ENCODE data around the gene AREL1. TPM values are rescaled to one million over a fixed set of nuclear protein-coding genes. Genes with fewer than 3 reads are reported as not detected.

Gene AREL1
- total RNA-seq, 2 donors from 2014 or later: 14.8 to 51.2 TPM

DNA sequence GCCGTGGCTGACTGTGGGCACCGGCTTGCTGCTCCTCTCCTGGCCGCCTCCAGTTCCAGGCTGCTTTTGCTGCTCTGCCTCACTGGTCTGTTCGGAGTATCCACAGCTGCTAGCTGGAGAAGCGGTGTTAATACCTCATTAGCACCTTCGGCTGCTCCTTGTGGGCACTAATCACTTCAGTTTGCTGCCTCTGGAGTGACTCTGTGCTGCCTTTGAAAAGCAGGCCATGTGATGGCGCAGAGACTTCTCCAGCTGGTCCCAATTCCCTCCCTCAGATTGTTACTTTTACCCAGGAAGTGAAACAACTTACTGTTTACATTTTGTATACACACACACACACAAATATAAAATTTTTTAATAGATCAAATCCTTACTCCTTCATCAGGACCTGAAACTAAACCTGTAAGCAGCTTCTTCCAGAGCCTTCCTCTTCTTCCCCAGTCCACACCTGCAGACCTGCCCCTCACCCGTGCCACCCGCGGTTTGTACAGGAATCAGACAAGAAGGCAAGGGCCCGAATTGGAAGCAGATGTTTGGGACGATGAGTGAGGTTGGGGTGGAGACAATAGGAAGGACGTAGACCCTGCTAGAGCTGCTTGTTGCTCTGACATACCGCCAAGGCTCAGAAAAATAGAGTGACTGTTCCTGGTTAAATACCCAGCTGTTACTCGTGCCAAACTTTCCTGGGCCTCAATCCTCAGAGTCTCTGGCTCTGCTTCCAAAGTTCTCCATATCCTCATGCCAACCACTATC is 59.3 kb downstream of the AREL1 start:
- H3K27ac ChIP-seq: no peak overlapping the region
- no peaks in the 10 kb centered on the region for H3K27me3 ChIP-seq (replicated peaks; ENCODE audit: insufficient read depth)
- H3K36me3 ChIP-seq: no peaks in the 10 kb centered on the region
- WGBS: 72% methylated on average over 15 of the region's 15 CpGs
- DNase-seq (ENCODE audit: low spot score): no peak
- H3K9me3 ChIP-seq: no peaks in the 10 kb centered on the region
- no peak overlapping the region for H3K4me3 ChIP-seq
- TF ChIP-seq, protein P1, sequence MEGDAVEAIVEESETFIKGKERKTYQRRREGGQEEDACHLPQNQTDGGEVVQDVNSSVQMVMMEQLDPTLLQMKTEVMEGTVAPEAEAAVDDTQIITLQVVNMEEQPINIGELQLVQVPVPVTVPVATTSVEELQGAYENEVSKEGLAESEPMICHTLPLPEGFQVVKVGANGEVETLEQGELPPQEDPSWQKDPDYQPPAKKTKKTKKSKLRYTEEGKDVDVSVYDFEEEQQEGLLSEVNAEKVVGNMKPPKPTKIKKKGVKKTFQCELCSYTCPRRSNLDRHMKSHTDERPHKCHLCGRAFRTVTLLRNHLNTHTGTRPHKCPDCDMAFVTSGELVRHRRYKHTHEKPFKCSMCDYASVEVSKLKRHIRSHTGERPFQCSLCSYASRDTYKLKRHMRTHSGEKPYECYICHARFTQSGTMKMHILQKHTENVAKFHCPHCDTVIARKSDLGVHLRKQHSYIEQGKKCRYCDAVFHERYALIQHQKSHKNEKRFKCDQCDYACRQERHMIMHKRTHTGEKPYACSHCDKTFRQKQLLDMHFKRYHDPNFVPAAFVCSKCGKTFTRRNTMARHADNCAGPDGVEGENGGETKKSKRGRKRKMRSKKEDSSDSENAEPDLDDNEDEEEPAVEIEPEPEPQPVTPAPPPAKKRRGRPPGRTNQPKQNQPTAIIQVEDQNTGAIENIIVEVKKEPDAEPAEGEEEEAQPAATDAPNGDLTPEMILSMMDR (IDR thresholded peaks at IDR 0.05): no peak
- TF ChIP-seq POLR2A (IDR thresholded peaks at IDR 0.05) (no peak), POLR2AphosphoS5 (IDR thresholded peaks at IDR 0.05) (no peak)
- intact Hi-C loops (cut with DNase I): no loop called here
- no peaks in the 10 kb centered on the region for H3K4me1 ChIP-seq (replicated peaks)

DNA sequence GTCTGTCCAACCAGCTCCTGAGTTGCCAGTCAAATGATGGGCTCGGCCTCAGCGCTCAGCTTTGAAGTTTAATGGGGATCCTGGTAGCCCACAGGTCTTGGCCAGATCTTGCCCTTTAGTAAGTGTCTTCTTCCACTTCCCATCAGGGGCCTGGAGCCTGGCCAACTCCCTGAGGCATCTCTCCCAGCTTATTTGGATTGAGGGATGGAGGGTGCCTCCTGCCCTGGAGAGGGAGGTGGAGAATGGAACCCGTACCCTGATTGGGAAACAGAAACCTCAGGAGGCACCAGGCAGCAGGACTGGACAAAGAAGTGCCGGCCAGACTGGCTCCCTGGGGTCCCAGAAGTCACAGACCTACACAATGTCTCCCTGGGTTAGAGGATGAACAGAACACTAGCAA is 60.3 kb downstream of the AREL1 start:
- TF ChIP-seq POLR2A (IDR thresholded peaks at IDR 0.05): no peak
- TF ChIP-seq, protein P1 (IDR thresholded peaks at IDR 0.05): no peak
- Histone ChIP-seq H3K27ac (no peak overlapping the region), H3K27me3 (replicated peaks; ENCODE audit: insufficient read depth) (no peaks in the 10 kb centered on the region), H3K4me1 (replicated peaks) (no peaks in the 10 kb centered on the region), H3K36me3 (no peaks in the 10 kb centered on the region), H3K4me3 (no peak overlapping the region), H3K9me3 (no peaks in the 10 kb centered on the region)
- intact Hi-C loops (cut with DNase I): no loop called here
- DNase-seq (ENCODE audit: low spot score): no peak
- WGBS: 32% methylated on average over 4 of the region's 4 CpGs

DNA sequence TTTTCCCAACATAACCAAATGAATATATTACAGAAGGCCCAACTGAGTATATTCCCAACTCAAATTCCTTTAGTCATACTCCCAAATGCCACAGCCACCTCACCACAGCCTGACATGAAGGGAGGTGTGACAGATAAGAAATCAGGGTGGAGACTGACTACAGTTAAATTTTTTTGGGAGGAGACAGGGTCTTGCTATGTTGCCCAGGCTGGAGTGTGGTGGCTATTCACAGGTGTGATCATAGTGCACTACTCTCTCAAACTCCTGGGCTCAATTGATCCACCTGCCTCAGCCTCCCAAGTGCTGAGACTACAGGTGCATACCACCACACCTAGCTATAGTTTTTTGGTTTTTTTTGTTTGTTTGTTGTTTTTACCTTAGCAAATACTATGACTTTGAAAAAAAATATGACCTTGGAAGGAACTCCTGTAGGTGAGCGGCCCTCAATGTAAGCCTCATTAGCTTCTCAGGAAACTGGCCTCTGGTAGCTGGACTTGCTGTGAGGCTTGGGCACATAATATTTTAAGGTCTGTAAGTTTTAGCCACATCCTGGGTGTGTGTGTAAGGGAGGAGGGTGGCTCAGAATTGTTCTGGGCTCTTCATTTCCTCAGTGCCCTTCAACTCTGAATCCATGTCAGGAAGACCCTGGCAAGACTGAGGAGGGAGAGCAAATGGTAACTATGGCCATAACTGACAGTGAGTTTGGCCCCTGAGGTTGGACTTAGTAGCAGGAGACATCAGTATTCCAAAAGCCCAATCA is 61.8 kb downstream of the AREL1 start:
- WGBS: 87% methylated on average over 1 of the region's 1 CpG
- no peak overlapping the region for H3K27ac ChIP-seq
- no peak for DNase-seq (ENCODE audit: low spot score)
- intact Hi-C loops (cut with DNase I): no loop called here
- no peak for TF ChIP-seq POLR2AphosphoS5 (IDR thresholded peaks at IDR 0.05)
- TF ChIP-seq, protein P1 (IDR thresholded peaks at IDR 0.05): no peak
- no peak for TF ChIP-seq POLR2A (IDR thresholded peaks at IDR 0.05)
- H3K4me1 ChIP-seq (replicated peaks): no peaks in the 10 kb centered on the region
- H3K9me3 ChIP-seq: no peaks in the 10 kb centered on the region
- H3K4me3 ChIP-seq: no peak overlapping the region
- H3K36me3 ChIP-seq: no peaks in the 10 kb centered on the region
- no peaks in the 10 kb centered on the region for H3K27me3 ChIP-seq (replicated peaks; ENCODE audit: insufficient read depth)

DNA sequence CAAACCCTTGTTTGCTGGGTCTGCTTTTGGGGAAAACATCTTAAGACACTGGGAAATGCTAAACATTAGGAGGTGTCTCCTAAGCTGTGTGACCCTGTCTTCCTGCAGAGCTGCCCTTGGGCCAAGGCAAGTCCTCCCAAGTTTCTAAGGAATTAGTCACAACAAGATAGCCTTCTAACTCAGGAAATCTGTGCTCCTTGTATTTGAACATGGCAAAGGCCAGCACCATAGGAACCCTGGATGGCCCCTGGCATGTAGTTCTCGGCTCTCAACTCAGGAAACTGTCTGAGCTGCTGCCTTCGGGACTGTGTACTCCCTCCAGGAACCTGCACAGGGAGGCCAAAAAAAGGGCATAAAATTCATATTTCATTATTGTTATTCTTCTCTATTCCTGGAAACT is 63.2 kb downstream of the AREL1 start:
- Histone ChIP-seq H3K27me3 (replicated peaks; ENCODE audit: insufficient read depth) (no peaks in the 10 kb centered on the region), H3K4me3 (no peak overlapping the region), H3K9me3 (no peaks in the 10 kb centered on the region), H3K4me1 (replicated peaks) (no peaks in the 10 kb centered on the region), H3K27ac (no peak overlapping the region), H3K36me3 (no peaks in the 10 kb centered on the region)
- intact Hi-C loops (cut with DNase I): no loop called here
- WGBS: 90% methylated on average over 2 of the region's 2 CpGs
- no peak for DNase-seq (ENCODE audit: low spot score)
- TF ChIP-seq, protein P1 (IDR thresholded peaks at IDR 0.05): no peak
- TF ChIP-seq POLR2A (IDR thresholded peaks at IDR 0.05) (no peak), POLR2AphosphoS5 (IDR thresholded peaks at IDR 0.05) (no peak)

Data from prostate gland (tissue), 2 donors.